Mucosa of gallbladder (tissue), 1 donor: ENCODE results near the gene COLEC11. TPM values are rescaled to one million over a fixed set of nuclear protein-coding genes. Genes with fewer than 3 reads are reported as not detected.
"Not testable (repeated sequence)": the region's sequence is repeated elsewhere in the genome, so short reads cannot be mapped to it uniquely, and the experiment has no call there.

Experiments used
- DNase-seq: peaks from one replicate; pipeline ENCODE4 v3.0.0-alpha.2; 2020; ENCODE audit warnings: low spot score
- total RNA-seq: library from RNA; stranded (reverse); gene quantifications from one replicate; pipeline ENCODE4 v1.2.1, GENCODE V29; 2021
- donor health status: DM: no; HTN: no; CAD: no.

The COLEC11 gene
- 79.0 TPM for total RNA-seq

- DNase-seq, result peak; percentile 41
Observed at GRCh38 chr2:3594493-3595281, at the start of gene COLEC11. Gene COLEC11 (plus strand): TSS chr2:3595112. CDS start chr2:3604341, 9,229 bp downstream.

- DNase-seq, result no peak
Observed at GRCh38 chr2:3545788-3546478, 49.0 kb upstream of the COLEC11 start.

DNA sequence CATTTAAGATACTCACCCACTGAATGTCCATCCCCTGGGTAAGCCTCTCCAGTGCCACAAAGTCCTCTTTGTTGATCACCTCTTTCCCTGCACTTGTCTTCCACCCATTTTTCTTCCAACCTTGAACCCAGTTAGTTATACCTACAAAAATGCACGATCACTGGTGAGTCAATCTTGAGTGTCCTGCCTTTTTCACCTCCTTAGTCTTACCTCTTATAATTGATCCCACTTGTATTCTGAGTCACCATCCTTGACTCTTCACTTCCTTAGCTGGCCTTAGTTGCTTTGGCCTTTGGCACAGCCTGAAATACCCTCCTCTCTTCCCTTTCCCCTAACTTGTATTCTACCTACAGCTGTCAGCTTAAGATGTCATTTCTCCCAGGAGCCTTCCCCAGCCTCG lies 47.0 kb upstream of the COLEC11 start:
- DNase-seq, result no peak

GRCh38 chr2:3553946-3554345 lies 41.0 kb upstream of the COLEC11 start:
- no peak for DNase-seq

GRCh38 chr2:3557639-3558204 lies 37.2 kb upstream of the COLEC11 start:
- no peak for DNase-seq

DNA sequence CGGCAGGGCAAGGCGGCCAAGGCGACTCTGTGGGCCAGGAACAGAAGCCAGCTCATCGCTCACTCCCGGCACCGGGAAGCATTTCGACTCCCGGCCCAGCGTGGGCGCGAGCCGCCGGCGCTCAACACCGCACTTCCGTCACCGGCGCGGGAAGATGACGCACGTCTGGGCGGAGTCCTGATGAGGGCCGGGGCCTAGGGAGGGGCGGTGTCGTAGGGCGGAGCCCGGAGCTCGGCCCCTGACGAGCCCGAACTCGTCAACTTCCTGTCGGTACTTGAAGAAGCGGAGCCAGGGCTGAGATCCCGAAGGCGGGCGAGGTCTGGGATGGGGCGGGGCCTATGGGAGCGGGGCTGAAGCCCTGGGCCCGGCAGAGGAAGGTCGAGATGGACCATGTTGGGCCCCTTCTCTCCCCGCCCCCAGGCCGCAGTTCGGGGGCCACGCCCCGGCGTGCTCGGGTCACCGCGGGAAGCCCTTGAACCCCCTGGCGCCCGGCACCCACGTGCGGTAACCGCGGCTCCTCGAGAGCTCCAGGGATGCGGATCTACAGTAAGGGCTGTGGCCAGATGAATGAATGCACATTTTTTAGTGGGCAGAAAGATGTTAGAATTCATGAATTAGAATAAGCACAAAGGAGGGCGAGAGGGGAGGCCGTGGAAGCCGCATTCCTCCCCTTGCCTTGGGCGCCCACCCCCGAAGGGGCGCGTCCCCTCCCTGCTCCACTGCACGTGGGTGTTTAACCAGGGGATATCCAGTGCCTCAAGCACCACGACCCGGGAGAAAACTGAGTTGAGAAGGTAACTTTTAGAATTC lies 36.5 kb upstream of the COLEC11 start, which contains the start of gene RNASEH1:
RNASEH1 (minus strand) TSS at position 129 of the 810 bp plus-strand sequence; CDS start at position 56, 73 bp downstream.
- peak; percentile 98 for DNase-seq

DNA sequence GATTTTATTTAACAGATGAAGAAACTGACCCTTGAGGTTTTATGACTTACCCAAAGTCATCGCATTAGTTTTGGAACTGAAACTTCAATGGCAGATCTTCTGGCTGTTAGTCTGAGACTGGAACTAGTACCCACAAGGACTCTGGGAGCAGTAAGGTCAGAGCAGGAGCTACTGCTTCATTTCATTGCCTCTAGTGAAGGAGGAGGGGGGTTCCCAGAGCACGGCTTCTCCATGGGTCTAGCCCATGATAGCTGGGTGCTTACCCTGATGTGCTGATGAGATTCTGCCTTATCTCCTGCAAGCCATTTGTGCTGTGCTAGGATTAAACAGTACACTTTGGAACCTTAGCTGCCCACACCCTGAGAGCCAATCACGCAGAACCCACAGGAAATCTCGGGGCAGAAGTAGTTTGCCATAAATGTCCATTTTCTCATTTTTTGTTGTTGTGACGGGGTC lies 31.4 kb upstream of the COLEC11 start:
- no peak for DNase-seq

DNA sequence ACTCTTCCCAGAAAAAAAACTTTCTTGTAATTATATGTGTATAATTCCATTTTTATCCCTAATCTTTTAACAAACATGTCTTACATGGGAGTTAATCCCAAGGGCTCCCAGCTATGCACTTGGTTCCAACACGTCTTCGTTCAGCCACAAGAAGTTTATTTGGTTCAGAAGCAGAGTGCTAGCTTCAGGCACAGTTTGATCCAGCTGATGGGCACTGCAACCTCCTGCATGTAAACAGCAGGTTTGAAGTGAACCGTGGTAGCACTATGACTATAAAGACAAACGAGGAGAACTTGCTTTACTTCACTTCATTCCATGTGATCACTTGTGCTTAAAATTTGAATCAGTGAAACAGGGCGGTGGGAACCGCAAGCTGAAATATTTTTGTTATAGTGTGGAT lies 29.8 kb upstream of the COLEC11 start:
- no peak for DNase-seq

DNA sequence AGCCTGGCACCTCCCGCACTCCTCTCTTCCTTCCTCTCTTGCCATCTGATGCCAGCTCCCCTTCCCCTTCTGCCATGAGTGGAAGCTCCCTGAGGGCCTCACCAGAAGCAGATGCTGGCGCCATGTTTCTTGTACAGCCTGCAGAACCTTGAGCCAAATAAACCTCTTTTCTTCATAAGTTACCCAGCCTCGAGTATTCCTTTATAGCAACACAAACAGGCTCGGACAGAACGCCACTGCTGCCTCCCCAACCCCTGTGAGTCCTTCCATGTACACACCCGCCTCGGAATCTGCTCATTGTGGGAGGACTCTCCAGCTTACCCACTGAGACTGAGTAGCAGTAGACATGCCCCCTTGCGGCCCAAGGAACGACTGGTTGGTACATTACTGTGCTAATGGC lies 28.1 kb upstream of the COLEC11 start:
- no peak for DNase-seq

DNA sequence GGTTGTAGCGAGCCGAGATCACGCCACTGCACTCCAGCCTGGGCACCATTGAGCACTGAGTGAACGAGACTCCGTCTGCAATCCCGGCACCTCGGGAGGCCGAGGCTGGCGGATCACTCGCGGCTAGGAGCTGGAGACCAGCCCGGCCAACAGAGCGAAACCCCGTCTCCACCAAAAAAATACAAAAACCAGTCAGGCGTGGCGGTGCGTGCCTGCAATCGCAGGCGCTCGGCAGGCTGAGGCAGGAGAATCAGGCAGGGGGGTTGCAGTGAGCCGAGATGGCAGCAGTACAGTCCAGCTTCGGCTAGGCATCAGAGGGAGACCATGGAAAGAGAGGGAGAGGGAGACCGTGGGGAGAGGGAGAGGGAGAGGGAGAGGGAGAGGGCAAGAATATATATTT lies 25.3 kb upstream of the COLEC11 start:
- not testable (repeated sequence) for DNase-seq

DNA sequence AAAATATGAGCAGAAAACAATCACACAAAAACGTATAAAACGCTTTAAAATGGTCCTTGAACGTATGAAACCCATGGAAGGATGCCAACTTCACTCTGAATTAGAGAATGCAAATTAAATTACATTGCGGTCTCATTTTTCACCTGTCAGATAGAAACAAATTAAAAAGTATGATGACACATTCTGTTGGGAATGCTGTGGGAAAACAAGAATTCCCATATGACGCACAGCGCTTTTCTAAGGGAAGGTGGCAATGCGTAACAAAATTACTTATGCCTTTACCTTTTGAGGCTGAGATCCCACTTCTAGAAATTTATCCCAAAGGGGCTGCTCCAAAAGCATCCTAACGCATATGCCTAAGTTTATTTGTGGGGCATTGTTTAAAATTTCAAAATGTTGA lies 23.6 kb upstream of the COLEC11 start:
- DNase-seq, result no peak

- DNase-seq, result no peak
Observed at GRCh38 chr2:3572620-3573019, 22.3 kb upstream of the COLEC11 start.

DNA sequence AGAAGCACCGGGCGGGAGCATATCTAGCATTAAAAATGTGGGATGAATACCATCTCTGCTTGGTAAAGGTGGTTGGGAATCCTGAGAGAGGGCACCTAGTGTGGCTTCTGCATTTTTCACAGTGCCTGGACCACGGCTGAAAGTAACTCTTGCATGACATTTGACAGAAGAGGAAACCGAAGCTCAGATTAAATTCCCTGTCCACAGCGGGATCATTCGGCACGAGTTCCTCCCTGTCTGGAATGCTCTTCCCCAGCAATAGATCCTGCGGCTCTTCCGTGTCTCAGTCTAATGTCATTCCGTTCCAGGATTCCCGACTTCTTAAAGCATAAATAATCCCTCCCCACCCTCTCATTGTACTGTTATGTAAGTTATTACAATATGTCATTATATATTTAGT lies 20.8 kb upstream of the COLEC11 start:
- DNase-seq, result no peak

GRCh38 chr2:3575534-3576262 lies 19.2 kb upstream of the COLEC11 start:
- no peak for DNase-seq

- DNase-seq, result not testable (repeated sequence)
Observed at GRCh38 chr2:3576263-3576630, 18.7 kb upstream of the COLEC11 start.

GRCh38 chr2:3578987-3579386 lies 15.9 kb upstream of the COLEC11 start:
- DNase-seq, result no peak

DNA sequence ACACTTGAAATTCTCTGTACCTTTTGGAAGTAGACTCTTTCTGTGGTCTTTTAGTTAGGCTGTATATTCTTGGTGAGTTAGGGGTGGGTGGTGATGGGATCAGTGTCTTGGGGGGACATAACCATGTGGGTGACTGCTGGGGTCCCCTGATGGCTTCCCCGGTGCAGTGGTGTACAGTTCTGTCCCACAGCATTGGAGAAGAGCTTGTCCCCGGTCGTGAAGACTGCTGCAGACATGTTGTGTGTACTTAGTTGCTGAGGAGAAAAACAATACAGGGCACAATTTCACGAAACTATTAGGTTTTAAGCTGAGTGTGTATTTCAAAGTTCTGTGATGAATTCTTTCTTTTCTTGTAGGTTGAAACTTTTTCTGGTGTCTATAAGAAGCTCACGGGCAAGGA lies 14.5 kb upstream of the COLEC11 start:
- no peak for DNase-seq

- no peak for DNase-seq
Observed at GRCh38 chr2:3581367-3582262, 13.3 kb upstream of the COLEC11 start.

DNA sequence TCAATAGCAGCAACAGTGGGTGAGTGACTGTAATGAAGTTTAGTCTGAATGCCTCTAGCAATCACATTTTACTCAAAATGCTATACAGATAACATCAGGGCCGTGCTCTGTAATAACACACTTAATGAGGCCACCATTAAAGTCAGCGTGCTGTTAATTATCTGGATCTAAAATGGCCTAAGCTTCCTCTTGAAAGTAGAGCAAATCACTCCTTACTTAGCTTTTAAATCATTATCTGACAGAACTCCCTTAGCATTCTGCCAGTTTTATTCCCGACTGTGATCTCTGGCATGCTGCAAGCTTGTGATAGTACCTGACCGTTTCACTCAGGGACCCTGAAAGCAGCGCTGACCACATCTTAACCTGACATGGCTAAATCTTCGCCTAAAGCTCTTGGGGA lies 10.8 kb upstream of the COLEC11 start:
- DNase-seq, result no peak

DNA sequence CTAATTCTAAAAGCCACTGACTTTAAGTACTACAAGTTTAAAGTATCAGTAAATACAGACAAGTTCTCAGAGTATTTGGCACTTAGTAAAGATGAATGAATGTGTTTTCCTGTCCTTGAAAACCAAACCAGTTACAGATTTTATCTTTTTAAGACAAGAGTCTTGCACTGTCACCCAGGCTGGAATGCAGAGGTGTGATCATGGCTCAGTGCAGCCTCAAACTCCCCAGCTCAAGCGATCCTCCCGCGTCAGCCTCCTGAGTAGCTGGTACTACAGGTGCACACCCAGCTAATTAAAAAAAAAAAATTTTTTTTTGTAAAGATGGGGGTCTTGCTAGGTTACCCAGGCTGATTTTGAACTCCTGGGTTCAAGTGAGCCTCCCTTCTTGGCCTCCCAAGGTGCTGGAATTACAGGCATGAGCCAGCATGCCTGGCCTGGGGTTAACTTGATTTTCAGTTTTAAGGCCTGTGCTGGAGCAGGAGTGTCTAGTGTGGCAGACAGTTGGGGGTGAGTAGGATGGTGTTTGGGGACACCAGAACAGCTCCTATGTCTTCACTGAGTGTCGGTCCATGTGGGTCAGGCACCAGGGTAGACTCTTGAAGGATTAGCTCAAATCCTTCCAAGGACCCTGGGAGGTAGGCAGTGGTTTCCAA lies 10.2 kb upstream of the COLEC11 start:
- DNase-seq, result no peak
